H1 (cell line): ENCODE results near the gene CCT3. TPM values are rescaled to one million over a fixed set of nuclear protein-coding genes. Genes with fewer than 3 reads are reported as not detected.

Source experiments
- CTCF ChIA-PET: fragments of 300-600 bp; sonication (Branson Sonifier 250); formaldehyde crosslinking; loops from one replicate; lab custom pipeline; 2021; ENCODE audit not compliant: partially characterized antibody; lab: Charles Lee
- POLR2A ChIA-PET: fragments of 300-600 bp; sonication (Branson Sonifier 250); formaldehyde crosslinking; loops from one replicate; lab custom pipeline; 2021; ENCODE audit warnings: inconsistent platforms; ENCODE audit not compliant: partially characterized antibody; lab: Charles Lee
- DNase-seq, 2 experiments: peaks; one replicate each; pipeline versions ENCODE4 v3.0.0 to v3.0.0-alpha.2; 2010 to 2022; ENCODE audit warnings: low spot score in 2 of 2, low read depth in 1 of 2, mixed read lengths in 1 of 2
- FAIRE-seq: peaks from 2 replicates; lab custom pipeline; 2011; peaks lifted over from hg19 to GRCh38; lab: Jason Lieb, UNC
- H2AFZ ChIP-seq: 2 replicates; pipeline ENCODE4 v1.8.1; 2012; ENCODE audit warnings: low read length, inconsistent platforms
- H2AK5ac ChIP-seq: 2 replicates; pipeline ENCODE4 v1.6.1; 2013; ENCODE audit warnings: low read depth, low read length
- H2BK120ac ChIP-seq: replicated peaks from 2 replicates; pipeline ENCODE3; 2013; ENCODE audit warnings: low read depth, low read length, inconsistent platforms
- H2BK12ac ChIP-seq: 2 replicates; pipeline ENCODE4 v1.6.1; 2013; ENCODE audit warnings: low read depth, low read length
- H2BK15ac ChIP-seq: 2 replicates; pipeline ENCODE4 v1.6.1; 2013; ENCODE audit warnings: low read length
- H2BK20ac ChIP-seq: 2 replicates; pipeline ENCODE4 v1.6.1; 2013; ENCODE audit warnings: low read length
- H2BK5ac ChIP-seq: 2 replicates; pipeline ENCODE4 v1.6.1; 2013; ENCODE audit warnings: low read depth, low read length
- H3K14ac ChIP-seq: 2 replicates; pipeline ENCODE4 v1.6.1; 2013; ENCODE audit warnings: inconsistent platforms; ENCODE audit not compliant: insufficient read length
- H3K18ac ChIP-seq: 2 replicates; pipeline ENCODE4 v1.6.1; 2013; ENCODE audit warnings: low read length; ENCODE audit errors: extremely low read depth
- H3K23ac ChIP-seq: 2 replicates; pipeline ENCODE4 v1.6.1; 2013; ENCODE audit warnings: inconsistent platforms; ENCODE audit not compliant: insufficient read length
- H3K23me2 ChIP-seq: 2 replicates; pipeline ENCODE4 v1.6.1; 2013; ENCODE audit warnings: low read depth, low read length
- H3K27ac ChIP-seq: 2 replicates; pipeline ENCODE4 v1.6.1; 2011; ENCODE audit warnings: low read depth, low read length, inconsistent platforms
- H3K27me3 ChIP-seq, 4 experiments: replicated peaks in 1 of 4; 1 replicate in 1 of 4; 2 replicates in 3 of 4; pipeline versions ENCODE4 v1.6.1 to v1.8.1; 2011 to 2013; ENCODE audit warnings: low read length in 3 of 4, mild to moderate bottlenecking in 3 of 4, inconsistent platforms in 2 of 4, mixed read lengths in 2 of 4, moderate library complexity in 1 of 4; ENCODE audit not compliant: control insufficient read depth in 3 of 4, insufficient read depth in 3 of 4; ENCODE audit errors: extremely low read depth in 1 of 4
- H3K36me3 ChIP-seq, 4 experiments: 2 replicates each; pipeline versions ENCODE4 v1.6.1 to v1.8.1; 2011 to 2013; ENCODE audit warnings: mild to moderate bottlenecking in 4 of 4, low read length in 3 of 4, moderate library complexity in 2 of 4, control low read depth in 1 of 4, inconsistent platforms in 1 of 4; ENCODE audit not compliant: insufficient read depth in 4 of 4, control insufficient read depth in 2 of 4
- H3K4ac ChIP-seq: replicated peaks from 2 replicates; pipeline ENCODE3; 2013; ENCODE audit warnings: low read length, low read depth, mixed read lengths, inconsistent platforms; ENCODE audit not compliant: insufficient read length
- H3K4me1 ChIP-seq, 4 experiments: replicated peaks in 1 of 4; 1 replicate in 1 of 4; 2 replicates in 3 of 4; pipeline versions ENCODE4 v1.6.1 to v1.8.1; 2011 to 2013; ENCODE audit warnings: low read length in 3 of 4, inconsistent platforms in 2 of 4, mixed read lengths in 1 of 4; ENCODE audit not compliant: insufficient read depth in 4 of 4, control insufficient read depth in 3 of 4
- H3K4me2 ChIP-seq, 2 experiments: 2 replicates each; pipeline versions ENCODE4 v1.6.1 to v1.8.1; 2011 to 2013; ENCODE audit warnings: low read depth in 2 of 2, low read length in 2 of 2, control low read depth in 1 of 2, inconsistent platforms in 1 of 2, mild to moderate bottlenecking in 1 of 2; ENCODE audit not compliant: insufficient read depth in 1 of 2
- H3K4me3 ChIP-seq, 4 experiments: fragments of 200-600, 300-600 bp in 1 of 4; sonication (generic), shearing (Covaris generic), sonication (Bioruptor Twin) in 1 of 4; 2 replicates each; pipeline versions ENCODE4 v1.5.1 to v1.8.1; 2011 to 2016; ENCODE audit warnings: low read length in 4 of 4, low read depth in 3 of 4, control low read depth in 2 of 4, inconsistent platforms in 2 of 4, mild to moderate bottlenecking in 2 of 4, mixed read lengths in 1 of 4, moderate library complexity in 1 of 4; ENCODE audit not compliant: insufficient read depth in 2 of 4; ENCODE audit errors: extremely low read depth in 1 of 4
- H3K56ac ChIP-seq: replicated peaks from 2 replicates; pipeline ENCODE3; 2013; ENCODE audit warnings: low read depth, mild to moderate bottlenecking, mixed read lengths, low read length, inconsistent platforms; ENCODE audit not compliant: insufficient read length
- H3K79me1 ChIP-seq: 2 replicates; pipeline ENCODE4 v1.6.1; 2013; ENCODE audit warnings: low read depth, low read length, control low read depth
- H3K79me2 ChIP-seq, 2 experiments: 2 replicates each; pipeline versions ENCODE4 v1.6.1 to v1.8.1; 2012 to 2013; ENCODE audit warnings: low read length in 2 of 2, mild to moderate bottlenecking in 2 of 2, inconsistent platforms in 1 of 2; ENCODE audit not compliant: insufficient read depth in 2 of 2, control insufficient read depth in 1 of 2
- H3K9ac ChIP-seq, 4 experiments: replicated peaks in 1 of 4; 1 replicate in 1 of 4; 2 replicates in 3 of 4; pipeline versions ENCODE4 v1.6.1 to v1.8.1; 2011 to 2013; ENCODE audit warnings: low read depth in 3 of 4, low read length in 3 of 4, control low read depth in 2 of 4, mild to moderate bottlenecking in 2 of 4, moderate library complexity in 2 of 4, inconsistent platforms in 1 of 4; ENCODE audit errors: extremely low read depth in 1 of 4
- H3K9me3 ChIP-seq, 2 experiments: 2 replicates each; pipeline versions ENCODE4 v1.6.1 to v1.8.1; 2012 to 2013; ENCODE audit warnings: mild to moderate bottlenecking in 2 of 2, moderate library complexity in 2 of 2, control low read depth in 1 of 2, inconsistent platforms in 1 of 2, low read depth in 1 of 2, low read length in 1 of 2, mixed read lengths in 1 of 2; ENCODE audit not compliant: insufficient read depth in 2 of 2
- H4K20me1 ChIP-seq, 2 experiments: replicated peaks in 1 of 2; 2 replicates each; pipeline versions ENCODE3 to v1.8.1; 2011 to 2013; ENCODE audit warnings: inconsistent platforms in 2 of 2, low read length in 2 of 2, mild to moderate bottlenecking in 1 of 2; ENCODE audit not compliant: insufficient read depth in 2 of 2, control insufficient read depth in 1 of 2
- H4K5ac ChIP-seq: 2 replicates; pipeline ENCODE4 v1.6.1; 2013; ENCODE audit warnings: low read length, low read depth, mixed read lengths, inconsistent platforms; ENCODE audit not compliant: insufficient read length
- H4K8ac ChIP-seq: 2 replicates; pipeline ENCODE4 v1.8.0; 2013; ENCODE audit warnings: mild to moderate bottlenecking, moderate library complexity, low read length, inconsistent platforms; ENCODE audit not compliant: insufficient read depth; ENCODE audit errors: extremely low read depth
- H4K91ac ChIP-seq: replicated peaks from 2 replicates; pipeline ENCODE3; 2013; ENCODE audit warnings: low read length, mixed read lengths, inconsistent platforms; ENCODE audit not compliant: insufficient read length
- BCL11A ChIP-seq, 2 experiments: IDR thresholded peaks; one replicate each; pipeline ENCODE4 v1.6.1; 2011; ENCODE audit warnings: low read depth in 2 of 2, low read length in 2 of 2, mild to moderate bottlenecking in 2 of 2
- CBX5 ChIP-seq: fragments of 300-800, 300-1000 bp; sonication (generic); IDR thresholded peaks from 2 replicates; pipeline ENCODE4 v1.7.1; 2016; ENCODE audit warnings: antibody characterized with exemption, low read length, low read depth
- CBX8 ChIP-seq: fragments of 300-800, 300-1000 bp; sonication (generic); IDR thresholded peaks from 2 replicates; pipeline ENCODE4 v1.7.1; 2016; ENCODE audit warnings: low read depth, low read length, borderline replicate concordance
- CEBPB ChIP-seq: IDR thresholded peaks from 2 replicates; pipeline ENCODE4 v1.6.1; 2012; ENCODE audit warnings: low read depth, low read length
- JUND ChIP-seq: IDR thresholded peaks from 2 replicates; pipeline ENCODE4 v1.6.1; 2011; ENCODE audit warnings: mild to moderate bottlenecking, improper control_type of control experiment, low read length
- NRF1 ChIP-seq: IDR thresholded peaks from 2 replicates; pipeline ENCODE4 v1.6.1; 2011; ENCODE audit warnings: mild to moderate bottlenecking, low read depth, low read length, improper control_type of control experiment
- PHF8 ChIP-seq: fragments of 200-600 bp; sonication (generic); conservative IDR thresholded peaks from 2 replicates; pipeline ENCODE4 v1.7.1; 2012; ENCODE audit warnings: low read depth, mild to moderate bottlenecking, inconsistent platforms, low read length, moderate library complexity
- POLR2AphosphoS5 ChIP-seq: IDR thresholded peaks from 2 replicates; pipeline ENCODE4 v1.6.1; 2011; ENCODE audit warnings: low read depth, low read length
- POU5F1 ChIP-seq: IDR thresholded peaks from 2 replicates; pipeline ENCODE4 v1.6.1; 2011; ENCODE audit warnings: low read depth, mild to moderate bottlenecking, low read length, moderate library complexity
- RFX5 ChIP-seq: IDR thresholded peaks from 2 replicates; pipeline ENCODE4 v1.6.1; 2011; ENCODE audit warnings: low read depth, low read length, improper control_type of control experiment, borderline replicate concordance
- RXRA ChIP-seq: IDR thresholded peaks from 2 replicates; pipeline ENCODE4 v1.6.1; 2011; ENCODE audit warnings: low read depth, mild to moderate bottlenecking, low read length, moderate library complexity; ENCODE audit not compliant: insufficient read depth
- TAF1 ChIP-seq: IDR thresholded peaks from 2 replicates; pipeline ENCODE4 v1.6.1; 2011; ENCODE audit warnings: mild to moderate bottlenecking, low read depth, low read length
- TAF7 ChIP-seq: optimal IDR thresholded peaks from 2 replicates; pipeline ENCODE3; 2011; ENCODE audit warnings: low read depth, mild to moderate bottlenecking, inconsistent platforms, low read length, moderate library complexity, borderline replicate concordance
- ZNF274 ChIP-seq: IDR thresholded peaks from 2 replicates; pipeline ENCODE4 v1.7.0; 2012; ENCODE audit warnings: low read length, borderline replicate concordance; ENCODE audit errors: extremely low read depth
- WGBS, 2 experiments: shearing (Covaris generic) in 1 of 2; methylation state at CpG; one replicate each; pipeline versions ENCODE4 v1.1.6 to v1.1.7; 2013 to 2015; ENCODE audit warnings: low lambda C conversion rate in 2 of 2, mixed read lengths in 2 of 2, inconsistent platforms in 1 of 2, low coverage in 1 of 2, missing lambda C conversion rate in 1 of 2; ENCODE audit not compliant: insufficient replicate concordance in 2 of 2, insufficient coverage in 1 of 2, insufficient read length in 1 of 2; ENCODE audit errors: extremely low coverage in 1 of 2, missing lambda C conversion rate in 1 of 2; 5-methylcytosine and 5-hydroxymethylcytosine counted together
- polyA plus RNA-seq, 7 experiments: library from polyadenylated mRNA; depleted of rRNA in 3 of 7; stranded (reverse) in 5 of 7; unstranded in 2 of 7; fragments of >200 nt in 5 of 7; fragments of 200-250 nt in 2 of 7; gene quantifications; 1 replicate in 5 of 7; 2 replicates in 1 of 7; 4 replicates in 1 of 7; pipeline versions ENCODE4 v1.2.1 to v1.2.3, GENCODE V29; 2011 to 2013; ENCODE audit warnings: missing spikeins in 2 of 7, mixed read lengths in 2 of 7
- total RNA-seq: library from RNA; stranded (reverse); fragmentation: NEBNext Ultra II Directional; extraction: Animal tissue kit (Norgen Biotek cat#: 25700); gene quantifications from 2 replicates; pipeline ENCODE4 v1.2.1, GENCODE V29; 2021

Gene CCT3
- total and polyA plus RNA-seq, 2 of the 8 experiments (the other 6 are each of a cell fraction or from before 2014, with no cell fraction given), result 431 to 480 TPM

DNA sequence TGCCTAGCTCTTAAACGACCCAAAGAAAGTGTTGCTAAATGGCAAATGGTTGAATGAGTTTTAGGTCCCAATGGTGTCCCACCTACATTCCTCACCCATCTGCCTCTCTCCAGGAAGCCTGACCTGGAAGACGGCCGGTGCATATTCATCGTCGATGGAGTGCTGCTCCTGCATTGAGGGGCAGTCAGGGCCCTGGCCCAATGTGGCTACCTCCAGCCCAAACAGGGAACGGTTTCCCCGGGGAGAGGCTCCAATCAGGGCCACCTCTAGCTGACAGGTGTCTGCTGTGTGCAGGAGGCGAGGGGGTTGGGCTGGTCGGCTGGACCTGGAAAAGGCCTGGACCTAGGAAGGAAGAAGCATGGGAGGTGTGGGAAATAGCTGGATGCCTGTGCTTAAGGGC is 44.2 kb downstream of the CCT3 start:
- FAIRE-seq, result no peak
- Histone ChIP-seq H3K14ac (no peak overlapping the region), H2AK5ac (no peak overlapping the region), H4K8ac (no peak overlapping the region), H2BK5ac (no peak overlapping the region), H3K36me3 (peaks cover 0 to 7% (median 0%) of the 10 kb centered on the region in 4 experiments; a peak in 2 of 8 replicates), H3K79me1 (0 out of 2 replicates have a peak, but pooled peaks cover 3% of the 10 kb centered on the region), H2BK20ac (no peak overlapping the region), H2AFZ (no peak overlapping the region), H3K4me3 (no peak overlapping the region), H2BK12ac (no peak overlapping the region), H2BK120ac (no peak overlapping the region), H2BK15ac (no peak overlapping the region), H3K18ac (no peak overlapping the region), H3K9ac (no peak overlapping the region), H3K23ac (no peak overlapping the region), H3K27ac (no peak overlapping the region), H3K27me3 (no peaks in the 10 kb centered on the region), H3K56ac (no peak overlapping the region), H4K5ac (no peak overlapping the region), H3K79me2 (no peaks in the 10 kb centered on the region), H3K9me3 (no peaks in the 10 kb centered on the region), H3K4me2 (no peak overlapping the region), H4K91ac (no peak overlapping the region), H4K20me1 (peaks cover 0 to 3% of the 10 kb centered on the region in 2 experiments), H3K23me2 (peaks cover 7% of the 10 kb centered on the region; the same call in 1 of the 2 replicates), H3K4ac (no peak overlapping the region), H3K4me1 (peaks cover 0 to 12% (median 4%) of the 10 kb centered on the region in 4 experiments; a peak in 3 of 7 replicates)
- WGBS, 2 experiments, result 96% methylated on average over 9 of the region's 9 CpGs; no CpG with 5 or more reads in 1 of the 2 experiments
- CTCF ChIA-PET, result interaction anchor here (0.6 to 1.5 kb wide), 5 partner anchors 11 to 152 kb away, joined by 3 to 4 read pairs (median 3); no protein-coding TSS in a partner anchor
- POLR2A ChIA-PET, result interaction anchor here (0.9 to 16.5 kb wide), 5 partner anchors 9 to 16 kb away, joined by 3 to 221 read pairs (median 4); partner anchors contain the start of genes SMG5 and TMEM79
- DNase-seq, result no peak
- no peak for TF ChIP-seq RXRA
- TF ChIP-seq NRF1, result no peak
- TF ChIP-seq CBX8, result no peak
- no peak for TF ChIP-seq POU5F1
- TF ChIP-seq TAF7, result no peak
- no peak for TF ChIP-seq BCL11A (IDR thresholded peaks at IDR 0.05; ENCODE audit: low read depth in 2 of 2, low read length in 2 of 2)
- no peak for TF ChIP-seq PHF8
- no peak for TF ChIP-seq TAF1
- TF ChIP-seq RFX5, result no peak
- TF ChIP-seq CEBPB, result no peak
- TF ChIP-seq ZNF274, result no peak
- no peak for TF ChIP-seq POLR2AphosphoS5
- no peak for TF ChIP-seq CBX5
- TF ChIP-seq JUND, result no peak
